Peyer's patch (tissue), 4 donors: Measurements from ENCODE around the gene ZNF813.

Experiments used
- POLR2A ChIP-seq, 2 donors: fragments of 450-650 bp; IDR thresholded peaks; one replicate each; pipeline ENCODE4 v1.5.1; 2017; ENCODE audit warnings: antibody characterized with exemption in 2 of 2, mild to moderate bottlenecking in 2 of 2, moderate library complexity in 2 of 2
- TF ChIP-seq, protein P1 (sequence below), 6 experiments: fragments of 450-650 bp in 4 of 6; fragments of 200-600 bp in 2 of 6; sonication (generic) in 1 of 6; IDR thresholded peaks; one replicate each; pipeline ENCODE4 v1.5.1; 2017 to 2019; ENCODE audit warnings: antibody characterized with exemption in 6 of 6, mild to moderate bottlenecking in 3 of 6, moderate library complexity in 1 of 6

DNA sequence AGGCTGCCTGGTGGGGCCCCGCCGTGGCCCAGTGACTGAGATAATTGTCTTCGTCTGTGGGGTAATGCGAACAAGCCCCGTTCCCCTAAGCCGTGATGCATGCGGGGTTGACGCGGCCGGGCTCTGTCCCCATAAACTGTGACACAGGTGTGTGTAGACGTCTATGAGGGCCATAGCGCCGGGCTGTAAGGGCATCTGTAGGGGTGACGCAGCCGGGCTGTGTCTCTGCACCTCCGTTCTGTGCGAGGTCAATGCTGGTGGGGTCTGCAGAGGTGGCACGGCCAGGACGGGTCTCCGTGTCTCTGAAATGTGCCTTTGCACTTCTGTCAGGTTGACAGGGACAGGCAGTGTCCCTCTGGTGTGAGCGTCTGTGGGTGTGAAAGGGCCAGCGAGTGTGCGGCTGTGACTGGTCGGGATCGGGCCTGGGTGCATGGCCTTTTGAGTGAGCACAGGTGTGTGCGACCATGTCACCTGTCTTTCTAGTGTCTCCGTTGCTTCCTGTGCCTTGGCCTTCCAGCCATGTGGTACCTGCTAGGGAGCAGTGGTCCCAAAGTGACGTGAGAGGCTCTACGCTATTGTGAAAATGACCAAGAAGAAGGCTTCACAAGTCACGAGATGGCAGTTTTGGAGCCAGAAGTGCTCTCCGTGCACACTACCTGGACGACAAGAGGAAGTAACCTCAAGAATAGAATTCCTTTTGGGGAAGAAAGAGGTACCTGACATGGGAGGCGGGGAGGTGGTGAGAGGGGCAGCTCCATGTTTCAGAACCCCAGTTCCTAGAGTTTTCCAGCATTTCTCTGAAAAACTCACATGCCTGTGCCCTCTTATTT, 54.1 kb downstream of the ZNF813 start:
- TF ChIP-seq, protein P1, sequence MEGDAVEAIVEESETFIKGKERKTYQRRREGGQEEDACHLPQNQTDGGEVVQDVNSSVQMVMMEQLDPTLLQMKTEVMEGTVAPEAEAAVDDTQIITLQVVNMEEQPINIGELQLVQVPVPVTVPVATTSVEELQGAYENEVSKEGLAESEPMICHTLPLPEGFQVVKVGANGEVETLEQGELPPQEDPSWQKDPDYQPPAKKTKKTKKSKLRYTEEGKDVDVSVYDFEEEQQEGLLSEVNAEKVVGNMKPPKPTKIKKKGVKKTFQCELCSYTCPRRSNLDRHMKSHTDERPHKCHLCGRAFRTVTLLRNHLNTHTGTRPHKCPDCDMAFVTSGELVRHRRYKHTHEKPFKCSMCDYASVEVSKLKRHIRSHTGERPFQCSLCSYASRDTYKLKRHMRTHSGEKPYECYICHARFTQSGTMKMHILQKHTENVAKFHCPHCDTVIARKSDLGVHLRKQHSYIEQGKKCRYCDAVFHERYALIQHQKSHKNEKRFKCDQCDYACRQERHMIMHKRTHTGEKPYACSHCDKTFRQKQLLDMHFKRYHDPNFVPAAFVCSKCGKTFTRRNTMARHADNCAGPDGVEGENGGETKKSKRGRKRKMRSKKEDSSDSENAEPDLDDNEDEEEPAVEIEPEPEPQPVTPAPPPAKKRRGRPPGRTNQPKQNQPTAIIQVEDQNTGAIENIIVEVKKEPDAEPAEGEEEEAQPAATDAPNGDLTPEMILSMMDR (IDR thresholded peaks at IDR 0.05): no peak
- TF ChIP-seq POLR2A (IDR thresholded peaks at IDR 0.05): no peak
